Osteoblast (primary cell): ENCODE results near the gene HSD17B8. TPM values are rescaled to one million over a fixed set of nuclear protein-coding genes. Genes with fewer than 3 reads are reported as not detected.
A peak's percentile ranks its signal among the peaks of the same experiment; 100 is the strongest.

ENCODE experiments used
- DNase-seq: peaks from one replicate; pipeline ENCODE4 v3.0.0; 2011; ENCODE audit warnings: low spot score, mixed read lengths; ENCODE audit not compliant: insufficient read length; ENCODE audit errors: missing footprints
- H2AFZ ChIP-seq: 2 replicates; pipeline ENCODE4 v1.6.0; 2011; ENCODE audit warnings: mild to moderate bottlenecking, low read length
- H3K27ac ChIP-seq: 2 replicates; pipeline ENCODE4 v1.5.1; 2011; ENCODE audit warnings: mild to moderate bottlenecking, low read depth, low read length, moderate library complexity
- H3K27me3 ChIP-seq: 2 replicates; pipeline ENCODE4 v1.6.0; 2012; ENCODE audit warnings: mild to moderate bottlenecking, control low read depth, inconsistent platforms, low read length, moderate library complexity; ENCODE audit not compliant: insufficient read depth
- H3K36me3 ChIP-seq: 2 replicates; pipeline ENCODE4 v1.5.1; 2011; ENCODE audit warnings: mild to moderate bottlenecking, low read length, control low read depth, moderate library complexity; ENCODE audit not compliant: insufficient read depth
- H3K4me1 ChIP-seq: 2 replicates; pipeline ENCODE4 v1.5.1; 2011; ENCODE audit warnings: mild to moderate bottlenecking, low read length, control low read depth, moderate library complexity; ENCODE audit not compliant: insufficient read depth
- H3K4me2 ChIP-seq: 2 replicates; pipeline ENCODE4 v1.6.0; 2011; ENCODE audit warnings: mild to moderate bottlenecking, low read length; ENCODE audit not compliant: insufficient read depth
- H3K4me3 ChIP-seq: fragments of 200-600 bp; sonication (generic); 3 replicates; pipeline ENCODE4 v1.5.1; 2012; ENCODE audit warnings: mild to moderate bottlenecking, low read length, inconsistent platforms; ENCODE audit not compliant: insufficient read depth
- H3K79me2 ChIP-seq: 2 replicates; pipeline ENCODE4 v1.6.0; 2012; ENCODE audit warnings: mild to moderate bottlenecking, low read length, control low read depth, inconsistent platforms; ENCODE audit not compliant: insufficient read depth
- H3K9me3 ChIP-seq: 2 replicates; pipeline ENCODE4 v1.5.1; 2011; ENCODE audit warnings: low read depth, low read length, control low read depth
- H4K20me1 ChIP-seq: 2 replicates; pipeline ENCODE4 v1.6.0; 2012; ENCODE audit warnings: mild to moderate bottlenecking, low read length, control low read depth; ENCODE audit not compliant: insufficient read depth
- total RNA-seq: library from RNA; depleted of rRNA; stranded (reverse); fragments of >200 nt; gene quantifications from 2 replicates; pipeline ENCODE4 v1.2.3, GENCODE V29; 2012
- TF ChIP-seq, protein P1 (sequence below): IDR thresholded peaks from 2 replicates; pipeline ENCODE4 v1.5.1; 2011; ENCODE audit warnings: mild to moderate bottlenecking, low read depth, low read length, moderate library complexity; ENCODE audit errors: extremely low read depth

Gene HSD17B8
- total RNA-seq, 1 donor = 3.3 TPM

DNA sequence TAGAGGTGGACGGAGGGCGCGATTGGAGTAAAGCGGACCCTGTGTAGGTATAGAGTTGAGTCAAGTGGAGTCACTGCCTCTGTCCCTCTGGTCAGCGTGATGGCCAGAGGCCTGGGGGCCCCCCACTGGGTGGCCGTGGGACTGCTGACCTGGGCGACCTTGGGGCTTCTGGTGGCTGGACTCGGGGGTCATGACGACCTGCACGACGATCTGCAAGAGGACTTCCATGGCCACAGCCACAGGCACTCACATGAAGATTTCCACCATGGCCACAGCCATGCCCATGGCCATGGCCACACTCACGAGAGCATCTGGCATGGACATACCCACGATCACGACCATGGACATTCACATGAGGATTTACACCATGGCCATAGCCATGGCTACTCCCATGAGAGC, 3.3 kb upstream of the HSD17B8 start:
- Histone ChIP-seq H3K4me1 (peaks cover 59% of the 10 kb centered on the region), H3K27me3 (no peaks in the 10 kb centered on the region), H3K4me2 (peak overlapping the region; percentile 99), H3K27ac (peak overlapping the region; percentile 98), H3K79me2 (peaks cover 67% of the 10 kb centered on the region), H4K20me1 (peaks cover 57% of the 10 kb centered on the region), H3K4me3 (peak overlapping the region; percentile 81), H3K36me3 (peaks cover 41% of the 10 kb centered on the region), H2AFZ (peak overlapping the region; percentile 89), H3K9me3 (no peaks in the 10 kb centered on the region)
- DNase-seq = peak; percentile 90
- TF ChIP-seq, protein P1, sequence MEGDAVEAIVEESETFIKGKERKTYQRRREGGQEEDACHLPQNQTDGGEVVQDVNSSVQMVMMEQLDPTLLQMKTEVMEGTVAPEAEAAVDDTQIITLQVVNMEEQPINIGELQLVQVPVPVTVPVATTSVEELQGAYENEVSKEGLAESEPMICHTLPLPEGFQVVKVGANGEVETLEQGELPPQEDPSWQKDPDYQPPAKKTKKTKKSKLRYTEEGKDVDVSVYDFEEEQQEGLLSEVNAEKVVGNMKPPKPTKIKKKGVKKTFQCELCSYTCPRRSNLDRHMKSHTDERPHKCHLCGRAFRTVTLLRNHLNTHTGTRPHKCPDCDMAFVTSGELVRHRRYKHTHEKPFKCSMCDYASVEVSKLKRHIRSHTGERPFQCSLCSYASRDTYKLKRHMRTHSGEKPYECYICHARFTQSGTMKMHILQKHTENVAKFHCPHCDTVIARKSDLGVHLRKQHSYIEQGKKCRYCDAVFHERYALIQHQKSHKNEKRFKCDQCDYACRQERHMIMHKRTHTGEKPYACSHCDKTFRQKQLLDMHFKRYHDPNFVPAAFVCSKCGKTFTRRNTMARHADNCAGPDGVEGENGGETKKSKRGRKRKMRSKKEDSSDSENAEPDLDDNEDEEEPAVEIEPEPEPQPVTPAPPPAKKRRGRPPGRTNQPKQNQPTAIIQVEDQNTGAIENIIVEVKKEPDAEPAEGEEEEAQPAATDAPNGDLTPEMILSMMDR = no peak

DNA sequence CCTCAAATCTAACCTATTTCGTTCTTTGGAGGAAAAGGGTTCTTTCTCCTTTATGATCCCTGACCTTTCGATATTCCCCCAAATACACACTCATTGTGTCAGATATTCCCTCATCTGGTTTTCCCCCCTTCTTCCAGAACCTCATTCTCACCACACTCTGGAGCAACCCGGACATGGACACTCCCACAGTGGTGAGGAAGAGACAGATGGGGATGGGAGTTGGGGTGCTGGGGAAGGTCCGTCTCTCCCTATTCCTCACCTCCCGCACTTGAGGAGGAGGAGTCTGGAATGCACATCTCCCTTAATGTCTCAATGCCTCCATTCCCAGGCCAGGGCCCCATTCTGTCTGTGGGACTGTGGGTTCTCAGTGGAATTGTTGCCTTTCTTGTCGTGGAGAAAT, 2.5 kb upstream of the HSD17B8 start:
- peaks cover 67% of the 10 kb centered on the region for H3K4me1 ChIP-seq
- H3K27ac ChIP-seq = peak overlapping the region; percentile 98

DNA sequence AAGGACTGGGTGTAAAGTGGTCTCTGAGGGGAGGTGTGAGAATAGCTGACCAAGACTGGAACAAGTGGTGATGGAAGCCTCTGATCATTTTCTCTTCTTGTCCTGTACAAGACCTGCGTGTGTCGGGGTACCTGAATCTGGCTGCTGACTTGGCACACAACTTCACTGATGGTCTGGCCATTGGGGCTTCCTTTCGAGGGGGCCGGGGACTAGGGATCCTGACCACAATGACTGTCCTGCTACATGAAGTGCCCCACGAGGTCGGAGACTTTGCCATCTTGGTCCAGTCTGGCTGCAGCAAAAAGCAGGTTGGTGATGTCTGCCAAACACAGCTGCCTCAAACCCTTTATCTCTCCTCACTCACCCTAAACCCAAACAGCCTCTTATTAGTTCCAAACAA, 1.7 kb upstream of the HSD17B8 start:
- Histone ChIP-seq H3K4me1 (peaks cover 63% of the 10 kb centered on the region), H2AFZ (no peak overlapping the region), H3K4me2 (peak overlapping the region; percentile 99), H3K79me2 (peaks cover 64% of the 10 kb centered on the region), H3K27ac (peak overlapping the region; percentile 17), H3K9me3 (no peaks in the 10 kb centered on the region), H3K27me3 (no peaks in the 10 kb centered on the region), H4K20me1 (peaks cover 44% of the 10 kb centered on the region), H3K36me3 (peaks cover 29% of the 10 kb centered on the region), H3K4me3 (peak overlapping the region; percentile 81)
- peak; percentile 84 for DNase-seq
- TF ChIP-seq, protein P1 = no peak

More for the DNA sequence above, 2.5 kb upstream of the HSD17B8 start:
- DNase-seq = peak; percentile 71
- TF ChIP-seq, protein P1 = no peak
- H4K20me1 ChIP-seq = peaks cover 51% of the 10 kb centered on the region
- peak overlapping the region; percentile 81 for H3K4me3 ChIP-seq
- H3K27me3 ChIP-seq = no peaks in the 10 kb centered on the region
- no peaks in the 10 kb centered on the region for H3K9me3 ChIP-seq
- peaks cover 33% of the 10 kb centered on the region for H3K36me3 ChIP-seq
- no peak overlapping the region for H2AFZ ChIP-seq
- peak overlapping the region; percentile 99 for H3K4me2 ChIP-seq
- H3K79me2 ChIP-seq = peaks cover 66% of the 10 kb centered on the region

DNA sequence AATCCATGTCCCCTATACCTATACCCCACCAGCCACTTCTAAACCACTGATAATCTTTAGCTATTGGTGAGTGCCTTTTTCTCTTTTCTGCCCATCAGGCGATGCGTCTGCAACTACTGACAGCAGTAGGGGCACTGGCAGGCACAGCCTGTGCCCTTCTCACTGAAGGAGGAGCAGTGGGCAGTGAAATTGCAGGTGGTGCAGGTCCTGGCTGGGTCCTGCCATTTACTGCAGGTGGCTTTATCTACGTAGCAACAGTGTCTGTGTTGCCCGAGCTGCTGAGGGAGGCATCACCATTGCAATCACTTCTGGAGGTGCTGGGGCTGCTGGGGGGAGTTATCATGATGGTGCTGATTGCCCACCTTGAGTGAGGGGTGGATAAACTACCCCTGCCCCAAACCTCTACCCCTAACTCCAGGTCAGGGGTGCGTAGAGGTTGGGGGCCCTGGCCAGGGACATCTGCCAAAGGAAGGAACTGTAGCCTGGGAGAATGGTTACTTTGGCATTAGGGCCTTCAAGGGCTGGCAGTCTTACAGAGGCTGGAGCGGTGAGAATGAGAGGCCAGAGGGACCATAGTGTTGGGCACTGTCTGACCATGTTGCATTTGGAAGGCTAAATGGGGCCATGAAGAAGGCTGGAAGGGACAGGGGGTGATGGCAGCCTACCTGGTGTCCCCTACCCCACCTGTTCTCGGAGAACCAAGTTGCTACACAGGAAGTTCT, 851 bp upstream of the HSD17B8 start:
- Histone ChIP-seq H3K79me2 (peaks cover 59% of the 10 kb centered on the region), H3K4me3 (no peak overlapping the region), H3K27ac (peak overlapping the region; percentile 47), H3K4me1 (peaks cover 60% of the 10 kb centered on the region), H3K4me2 (peak overlapping the region; percentile 47), H2AFZ (no peak overlapping the region), H3K9me3 (no peaks in the 10 kb centered on the region), H3K36me3 (peaks cover 29% of the 10 kb centered on the region), H4K20me1 (peaks cover 36% of the 10 kb centered on the region), H3K27me3 (no peaks in the 10 kb centered on the region)
- peak; percentile 35 for DNase-seq
- TF ChIP-seq, protein P1 = no peak
